Caco-2 (cell line): ENCODE measurements around the gene NCAM2. TPM values are rescaled to one million over a fixed set of nuclear protein-coding genes. Genes with fewer than 3 reads are reported as not detected.

Experiments
- BruUV-seq: library from RNA; stranded (reverse); fragments of 400-500 nt; replicated peaks from 2 replicates; lab custom pipeline; 2021; lab: Mats Ljungman, UMichigan
- CTCF ChIA-PET: fragments of 300-600 bp; sonication (Branson Sonifier 250); formaldehyde crosslinking; loops from one replicate; lab custom pipeline; 2022; ENCODE audit warnings: antibody characterized with exemption; lab: Charles Lee
- POLR2A ChIA-PET: fragments of 300-600 bp; sonication (Branson Sonifier 250); formaldehyde crosslinking; loops from one replicate; lab custom pipeline; 2022; ENCODE audit warnings: antibody characterized with exemption; lab: Charles Lee
- DNase-seq, 2 experiments: peaks; one replicate each; pipeline versions ENCODE4 v3.0.0 to v3.0.0-alpha.2; 2020 to 2022
- H3K27me3 ChIP-seq: replicated peaks from 2 replicates; pipeline ENCODE4 v1.6.0; 2011; ENCODE audit warnings: low read length; ENCODE audit not compliant: control insufficient read depth, insufficient read depth
- H3K36me3 ChIP-seq: 2 replicates; pipeline ENCODE4 v1.5.1; 2011; ENCODE audit warnings: low read length; ENCODE audit not compliant: control insufficient read depth, insufficient read depth
- H3K4me1 ChIP-seq: fragments of 250-450 bp; sonication (Bioruptor Pico); 2 replicates; pipeline ENCODE4 v1.5.1; 2020; ENCODE audit warnings: mild to moderate bottlenecking
- H3K4me3 ChIP-seq: 2 replicates; pipeline ENCODE4 v1.5.1; 2011; ENCODE audit warnings: low read depth, mild to moderate bottlenecking, control low read depth, low read length
- H3K9me3 ChIP-seq: fragments of 250-450 bp; sonication (Bioruptor Pico); 2 replicates; pipeline ENCODE4 v1.5.1; 2020; ENCODE audit warnings: mild to moderate bottlenecking, moderate library complexity
- H3K27ac Mint-ChIP-seq: one replicate; pipeline ENCODE4 v1.8.0; 2022; ENCODE audit warnings: mixed read lengths; ENCODE audit not compliant: unreplicated experiment
- H3K27me3 Mint-ChIP-seq: one replicate; pipeline ENCODE4 v1.8.0; 2022; ENCODE audit warnings: mixed read lengths; ENCODE audit not compliant: insufficient read depth, unreplicated experiment
- H3K36me3 Mint-ChIP-seq: one replicate; pipeline ENCODE4 v1.8.0; 2022; ENCODE audit warnings: mild to moderate bottlenecking, mixed read lengths; ENCODE audit not compliant: insufficient read depth, unreplicated experiment
- H3K4me1 Mint-ChIP-seq: one replicate; pipeline ENCODE4 v1.8.0; 2022; ENCODE audit warnings: low read depth, mixed read lengths; ENCODE audit not compliant: unreplicated experiment
- H3K4me3 Mint-ChIP-seq: one replicate; pipeline ENCODE4 v1.8.0; 2022; ENCODE audit warnings: mild to moderate bottlenecking, moderate library complexity, mixed read lengths; ENCODE audit not compliant: unreplicated experiment
- H3K9me3 Mint-ChIP-seq: one replicate; pipeline ENCODE4 v1.8.0; 2022; ENCODE audit warnings: mixed read lengths; ENCODE audit not compliant: unreplicated experiment
- intact Hi-C: fragments of 100-400 bp; cut with micrococcal nuclease; formaldehyde crosslinking; loops from one replicate; pipeline ENCODE4 v1.10.0; 2022; ENCODE audit not compliant: unreplicated experiment
- total RNA-seq: library from RNA; stranded (reverse); gene quantifications from 2 replicates; pipeline ENCODE4 v1.2.3, GENCODE V29; 2022
- TF ChIP-seq, protein P1 (sequence below), 2 experiments: fragments of 200-600 bp in 1 of 2; IDR thresholded peaks; 1 replicate in 1 of 2; 2 replicates in 1 of 2; pipeline versions ENCODE4 v1.5.1 to v1.8.0; 2011 to 2022; ENCODE audit warnings: antibody characterized with exemption in 1 of 2, control low read depth in 1 of 2, inconsistent platforms in 1 of 2, low read depth in 1 of 2, low read length in 1 of 2, mild to moderate bottlenecking in 1 of 2, moderate library complexity in 1 of 2; ENCODE audit not compliant: insufficient read depth in 1 of 2, severe bottlenecking in 1 of 2, unreplicated experiment in 1 of 2

The NCAM2 gene
- total RNA-seq, 1 experiment from 2014 or later = not detected

DNA sequence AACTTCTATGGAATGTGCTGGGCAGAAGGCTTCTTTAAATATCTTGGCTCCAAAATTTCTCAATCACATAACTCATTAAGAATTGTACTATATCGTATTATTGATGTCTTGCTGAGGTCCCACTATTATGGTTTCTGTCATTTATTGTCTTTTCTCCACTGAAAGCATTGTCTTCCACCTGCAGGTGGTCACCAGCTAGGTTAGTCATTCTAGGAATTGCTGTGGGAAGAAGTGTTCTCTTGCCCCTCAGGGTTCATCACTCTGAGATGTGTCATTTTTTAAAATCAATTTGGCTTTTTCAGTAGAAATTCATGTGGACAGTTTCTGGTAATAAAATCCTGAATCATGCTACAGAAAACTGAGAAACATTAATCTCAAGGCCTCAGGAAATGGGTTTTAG, 66.1 kb downstream of the NCAM2 start:
- BruUV-seq = no TSS peak
- H3K4me1 Mint-ChIP-seq = no peaks in the 10 kb centered on the region
- ChIA-PET POLR2A (no interaction called here), CTCF (no interaction called here)
- DNase-seq = no peak
- no peaks in the 10 kb centered on the region for H3K36me3 Mint-ChIP-seq
- no peaks in the 10 kb centered on the region for H3K27me3 ChIP-seq
- H3K36me3 ChIP-seq = no peaks in the 10 kb centered on the region
- 0 out of 2 replicates have a peak, but pooled peaks cover 6% of the 10 kb centered on the region for H3K4me1 ChIP-seq
- H3K27me3 Mint-ChIP-seq = no peaks in the 10 kb centered on the region
- H3K4me3 ChIP-seq = no peak overlapping the region
- no peaks in the 10 kb centered on the region for H3K9me3 Mint-ChIP-seq
- no peaks in the 10 kb centered on the region for H3K9me3 ChIP-seq
- no peak overlapping the region for H3K4me3 Mint-ChIP-seq
- intact Hi-C loops = no loop called here
- H3K27ac Mint-ChIP-seq = no peak overlapping the region
- TF ChIP-seq, protein P1, sequence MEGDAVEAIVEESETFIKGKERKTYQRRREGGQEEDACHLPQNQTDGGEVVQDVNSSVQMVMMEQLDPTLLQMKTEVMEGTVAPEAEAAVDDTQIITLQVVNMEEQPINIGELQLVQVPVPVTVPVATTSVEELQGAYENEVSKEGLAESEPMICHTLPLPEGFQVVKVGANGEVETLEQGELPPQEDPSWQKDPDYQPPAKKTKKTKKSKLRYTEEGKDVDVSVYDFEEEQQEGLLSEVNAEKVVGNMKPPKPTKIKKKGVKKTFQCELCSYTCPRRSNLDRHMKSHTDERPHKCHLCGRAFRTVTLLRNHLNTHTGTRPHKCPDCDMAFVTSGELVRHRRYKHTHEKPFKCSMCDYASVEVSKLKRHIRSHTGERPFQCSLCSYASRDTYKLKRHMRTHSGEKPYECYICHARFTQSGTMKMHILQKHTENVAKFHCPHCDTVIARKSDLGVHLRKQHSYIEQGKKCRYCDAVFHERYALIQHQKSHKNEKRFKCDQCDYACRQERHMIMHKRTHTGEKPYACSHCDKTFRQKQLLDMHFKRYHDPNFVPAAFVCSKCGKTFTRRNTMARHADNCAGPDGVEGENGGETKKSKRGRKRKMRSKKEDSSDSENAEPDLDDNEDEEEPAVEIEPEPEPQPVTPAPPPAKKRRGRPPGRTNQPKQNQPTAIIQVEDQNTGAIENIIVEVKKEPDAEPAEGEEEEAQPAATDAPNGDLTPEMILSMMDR (IDR thresholded peaks at IDR 0.05; ENCODE audit: insufficient read depth in 1 of 2, low read depth in 1 of 2, low read length in 1 of 2, severe bottlenecking in 1 of 2, unreplicated experiment in 1 of 2) = no peak

DNA sequence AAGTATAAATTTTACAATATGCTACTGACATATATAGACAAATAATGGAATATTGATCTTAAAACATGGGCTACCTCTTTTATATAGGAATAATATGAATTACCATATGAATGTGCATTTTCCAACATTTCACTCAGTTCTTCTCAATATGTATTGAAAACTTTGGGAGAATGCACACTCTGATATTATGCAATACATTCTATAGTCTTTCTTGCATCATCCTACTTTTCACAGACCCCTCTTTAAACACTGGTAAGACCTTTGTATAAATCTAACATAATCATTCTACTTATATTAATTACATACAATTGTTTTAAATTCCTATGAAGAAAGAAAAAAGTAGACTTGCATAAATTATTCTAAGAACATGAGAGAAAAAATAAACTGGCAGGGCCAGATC, 69.2 kb downstream of the NCAM2 start:
- Mint-ChIP-seq H3K4me1 (no peaks in the 10 kb centered on the region), H3K27me3 (peaks cover 3% of the 10 kb centered on the region), H3K9me3 (no peaks in the 10 kb centered on the region), H3K27ac (no peak overlapping the region), H3K36me3 (no peaks in the 10 kb centered on the region), H3K4me3 (no peak overlapping the region)
- no peaks in the 10 kb centered on the region for H3K9me3 ChIP-seq
- H3K4me1 ChIP-seq = 0 out of 2 replicates have a peak, but pooled peaks cover 5% of the 10 kb centered on the region
- ChIA-PET CTCF (no interaction called here), POLR2A (no interaction called here)
- BruUV-seq = no TSS peak
- H3K4me3 ChIP-seq = no peak overlapping the region
- TF ChIP-seq, protein P1 (IDR thresholded peaks at IDR 0.05; ENCODE audit: insufficient read depth in 1 of 2, low read depth in 1 of 2, low read length in 1 of 2, severe bottlenecking in 1 of 2, unreplicated experiment in 1 of 2) = no peak
- no peaks in the 10 kb centered on the region for H3K27me3 ChIP-seq
- no peak for DNase-seq
- H3K36me3 ChIP-seq = no peaks in the 10 kb centered on the region
- intact Hi-C loops = no loop called here

DNA sequence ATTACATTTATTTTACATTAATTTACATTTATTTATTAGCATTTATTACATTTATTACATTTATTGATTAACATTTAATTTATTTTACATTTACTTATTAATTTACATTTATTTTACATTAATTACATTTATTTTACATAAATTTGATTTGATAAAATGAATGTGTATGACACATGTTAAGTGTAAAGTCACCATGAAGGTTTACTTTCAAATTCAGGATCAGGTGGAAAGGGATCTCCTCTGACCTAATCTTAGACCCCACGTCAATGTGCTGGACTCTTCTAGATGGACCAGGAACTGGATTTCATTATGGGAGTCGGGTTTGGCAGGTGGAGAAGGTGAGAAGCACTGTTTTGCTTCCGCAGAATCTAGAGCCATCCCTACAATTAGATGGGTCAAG, 76.1 kb downstream of the NCAM2 start:
- intact Hi-C loops = no loop called here
- ChIA-PET POLR2A (no interaction called here), CTCF (no interaction called here)
- H3K27ac Mint-ChIP-seq = no peak overlapping the region
- peaks cover 3% of the 10 kb centered on the region for H3K27me3 Mint-ChIP-seq
- Histone ChIP-seq H3K27me3 (no peaks in the 10 kb centered on the region), H3K9me3 (no peaks in the 10 kb centered on the region), H3K4me3 (no peak overlapping the region), H3K4me1 (no peaks in the 10 kb centered on the region), H3K36me3 (no peaks in the 10 kb centered on the region)
- H3K4me1 Mint-ChIP-seq = no peaks in the 10 kb centered on the region
- no peak overlapping the region for H3K4me3 Mint-ChIP-seq
- H3K36me3 Mint-ChIP-seq = no peaks in the 10 kb centered on the region
- no TSS peak for BruUV-seq
- no peak for DNase-seq
- H3K9me3 Mint-ChIP-seq = no peaks in the 10 kb centered on the region
- TF ChIP-seq, protein P1 (IDR thresholded peaks at IDR 0.05; ENCODE audit: insufficient read depth in 1 of 2, low read depth in 1 of 2, low read length in 1 of 2, severe bottlenecking in 1 of 2, unreplicated experiment in 1 of 2) = no peak
